ENCODE results near the gene NFIC.
A peak's percentile ranks its signal among the peaks of the same experiment; 100 is the strongest.

The NFIC gene

GRCh38 chr19:3370214-3370720 lies 3.9 kb downstream of the NFIC start:
- no peak for TF ChIP-seq CTCF (IDR thresholded peaks at IDR 0.05; ENCODE audit: insufficient read depth, low read length, missing control alignments)
- no peak for DNase-seq (ENCODE audit: low read depth, low spot score)
- ChIA-PET POLR2A (interaction anchor here (0.5 to 0.8 kb wide), 2 partner anchors 8 to 81 kb away, joined by 3 read pairs; no protein-coding TSS in a partner anchor), CTCF (interaction anchor here (0.8 to 1.4 kb wide), 3 partner anchors 8 to 103 kb away, joined by 3 to 4 read pairs (median 3); no protein-coding TSS in a partner anchor)
- H3K4me3 ChIP-seq (ENCODE audit: low read depth, low read length): peak overlapping the region; percentile 81

GRCh38 chr19:3370728-3371591 lies 4.6 kb downstream of the NFIC start:
- CTCF ChIA-PET: interaction anchor here (0.8 to 1.4 kb wide), 4 partner anchors 9 to 102 kb away, joined by 3 to 4 read pairs (median 3); no protein-coding TSS in a partner anchor
- H3K4me3 ChIP-seq (ENCODE audit: low read depth, low read length): no peak overlapping the region; the same call in 1 of the 2 replicates
- POLR2A ChIA-PET: no interaction called here
- no peak for TF ChIP-seq CTCF (IDR thresholded peaks at IDR 0.05; ENCODE audit: insufficient read depth, low read length, missing control alignments)
- DNase-seq (ENCODE audit: low read depth, low spot score): no peak

- DNase-seq (ENCODE audit: low read depth, low spot score): no peak
- POLR2A ChIA-PET: interaction anchor here (0.7 kb wide), 1 partner anchor 63 kb away, joined by 3 read pairs; no protein-coding TSS in a partner anchor
- no peak overlapping the region for H3K4me3 ChIP-seq (ENCODE audit: low read depth, low read length)
- CTCF ChIA-PET: interaction anchor here (1.4 kb wide), 1 partner anchor 57 kb away, joined by 5 read pairs; no protein-coding TSS in a partner anchor
- TF ChIP-seq CTCF (IDR thresholded peaks at IDR 0.05; ENCODE audit: insufficient read depth, low read length, missing control alignments): no peak
These were observed 6.0 kb downstream of the NFIC start for GRCh38 chr19:3372413-3372812.

- POLR2A ChIA-PET: no interaction called here
- CTCF ChIA-PET: interaction anchor here (1.4 kb wide), 1 partner anchor 55 kb away, joined by 5 read pairs; no protein-coding TSS in a partner anchor
- no peak overlapping the region for H3K4me3 ChIP-seq (ENCODE audit: low read depth, low read length)
- DNase-seq (ENCODE audit: low read depth, low spot score): no peak
- no peak for TF ChIP-seq CTCF (IDR thresholded peaks at IDR 0.05; ENCODE audit: insufficient read depth, low read length, missing control alignments)
These were observed 7.6 kb downstream of the NFIC start for GRCh38 chr19:3373971-3374368.

GRCh38 chr19:3374369-3375112 lies 8.2 kb downstream of the NFIC start:
- no peak for TF ChIP-seq CTCF (IDR thresholded peaks at IDR 0.05; ENCODE audit: insufficient read depth, low read length, missing control alignments)
- POLR2A ChIA-PET: interaction anchor here (0.8 to 1.1 kb wide), 2 partner anchors 9 kb away, joined by 3 to 5 read pairs; no protein-coding TSS in a partner anchor
- no peak overlapping the region for H3K4me3 ChIP-seq (ENCODE audit: low read depth, low read length)
- no peak for DNase-seq (ENCODE audit: low read depth, low spot score)
- CTCF ChIA-PET: interaction anchor here (0.6 kb wide), 1 partner anchor 98 kb away, joined by 3 read pairs; no protein-coding TSS in a partner anchor
